Esophagus squamous epithelium (tissue), 4 donors: Measurements from ENCODE around the gene EWSR1.

Experiments
- POLR2A ChIP-seq, 4 donors: fragments of 450-650 bp; IDR thresholded peaks; one replicate each; pipeline ENCODE4 v1.6.1; 2017; ENCODE audit warnings: antibody characterized with exemption in 4 of 4, mild to moderate bottlenecking in 4 of 4, moderate library complexity in 3 of 4
- TF ChIP-seq, protein P1 (sequence below), 6 experiments: fragments of 450-650 bp in 4 of 6; fragments of 200-600 bp in 2 of 6; sonication (generic) in 2 of 6; IDR thresholded peaks; one replicate each; pipeline ENCODE4 v1.5.1; 2016 to 2019; ENCODE audit warnings: antibody characterized with exemption in 6 of 6, mild to moderate bottlenecking in 4 of 6, moderate library complexity in 4 of 6

- TF ChIP-seq, protein P1, sequence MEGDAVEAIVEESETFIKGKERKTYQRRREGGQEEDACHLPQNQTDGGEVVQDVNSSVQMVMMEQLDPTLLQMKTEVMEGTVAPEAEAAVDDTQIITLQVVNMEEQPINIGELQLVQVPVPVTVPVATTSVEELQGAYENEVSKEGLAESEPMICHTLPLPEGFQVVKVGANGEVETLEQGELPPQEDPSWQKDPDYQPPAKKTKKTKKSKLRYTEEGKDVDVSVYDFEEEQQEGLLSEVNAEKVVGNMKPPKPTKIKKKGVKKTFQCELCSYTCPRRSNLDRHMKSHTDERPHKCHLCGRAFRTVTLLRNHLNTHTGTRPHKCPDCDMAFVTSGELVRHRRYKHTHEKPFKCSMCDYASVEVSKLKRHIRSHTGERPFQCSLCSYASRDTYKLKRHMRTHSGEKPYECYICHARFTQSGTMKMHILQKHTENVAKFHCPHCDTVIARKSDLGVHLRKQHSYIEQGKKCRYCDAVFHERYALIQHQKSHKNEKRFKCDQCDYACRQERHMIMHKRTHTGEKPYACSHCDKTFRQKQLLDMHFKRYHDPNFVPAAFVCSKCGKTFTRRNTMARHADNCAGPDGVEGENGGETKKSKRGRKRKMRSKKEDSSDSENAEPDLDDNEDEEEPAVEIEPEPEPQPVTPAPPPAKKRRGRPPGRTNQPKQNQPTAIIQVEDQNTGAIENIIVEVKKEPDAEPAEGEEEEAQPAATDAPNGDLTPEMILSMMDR (IDR thresholded peaks at IDR 0.05) = no peak
- no peak for TF ChIP-seq POLR2A (IDR thresholded peaks at IDR 0.05)
Measured at GRCh38 chr22:29267462-29267857, 608 bp upstream of the EWSR1 start.
